ENCODE results near the gene FGFBP2.

FGFBP2 gene

GRCh38 chr4:15963001-15963451 is at the start of gene FGFBP2:
TSS of gene FGFBP2 (minus strand) at chr4:15963175. CDS start at chr4:15963129, 46 bp downstream.
- ChIA-PET POLR2A (ENCODE audit: low non-redundant PET) (no interaction called here), CTCF (no interaction called here)
- peak; percentile 31 for DNase-seq (ENCODE audit: low spot score)

GRCh38 chr4:16011173-16011572 is 48.2 kb upstream of the FGFBP2 start:
- DNase-seq (ENCODE audit: low spot score), result no peak
- no peak for TF ChIP-seq CTCF (conservative IDR thresholded peaks at IDR 0.05; ENCODE audit: low read depth)
- ChIA-PET CTCF (no interaction called here), POLR2A (ENCODE audit: low non-redundant PET) (no interaction called here)
- no peak overlapping the region for H3K27ac ChIP-seq

More at GRCh38 chr4:15963001-15963451, at the start of gene FGFBP2:
- TF ChIP-seq CTCF (conservative IDR thresholded peaks at IDR 0.05; ENCODE audit: low read depth), result no peak; the same call in 1 of the 2 replicates
- no peak within 1 kb of the TSS for H3K27ac ChIP-seq

- CTCF ChIA-PET, result no interaction called here
- no peak for TF ChIP-seq CTCF (conservative IDR thresholded peaks at IDR 0.05; ENCODE audit: low read depth)
- no peak for DNase-seq (ENCODE audit: low spot score)
- POLR2A ChIA-PET (ENCODE audit: low non-redundant PET), result no interaction called here
- H3K27ac ChIP-seq, result no peak overlapping the region
Observed at GRCh38 chr4:16009153-16009552, 46.2 kb upstream of the FGFBP2 start.

GRCh38 chr4:16007471-16008095 is 44.6 kb upstream of the FGFBP2 start:
- CTCF ChIA-PET, result no interaction called here
- no peak overlapping the region for H3K27ac ChIP-seq
- no peak for TF ChIP-seq CTCF (conservative IDR thresholded peaks at IDR 0.05; ENCODE audit: low read depth)
- POLR2A ChIA-PET (ENCODE audit: low non-redundant PET), result no interaction called here
- DNase-seq (ENCODE audit: low spot score), result no peak

GRCh38 chr4:16006771-16007446 is 43.9 kb upstream of the FGFBP2 start:
- DNase-seq (ENCODE audit: low spot score), result no peak
- H3K27ac ChIP-seq, result no peak overlapping the region
- CTCF ChIA-PET, result no interaction called here
- POLR2A ChIA-PET (ENCODE audit: low non-redundant PET), result no interaction called here
- no peak for TF ChIP-seq CTCF (conservative IDR thresholded peaks at IDR 0.05; ENCODE audit: low read depth)

- no peak for TF ChIP-seq CTCF (conservative IDR thresholded peaks at IDR 0.05; ENCODE audit: low read depth)
- no peak overlapping the region for H3K27ac ChIP-seq
- POLR2A ChIA-PET (ENCODE audit: low non-redundant PET), result no interaction called here
- CTCF ChIA-PET, result no interaction called here
- DNase-seq (ENCODE audit: low spot score), result no peak
Observed at GRCh38 chr4:16005676-16006075, 42.7 kb upstream of the FGFBP2 start.

All from RWPE1 (cell line).